Measurements from ENCODE around the gene PLRG1. TPM values are rescaled to one million over a fixed set of nuclear protein-coding genes. Genes with fewer than 3 reads are reported as not detected.
A peak's percentile ranks its signal among the peaks of the same experiment; 100 is the strongest.
"Not testable (repeated sequence)": the region's sequence is repeated elsewhere in the genome, so short reads cannot be mapped to it uniquely, and the experiment has no call there.

PLRG1 gene
- total RNA-seq: 10 to 100 TPM; 61.4 to 62.6 TPM
- polyA plus RNA-seq: 10 to 100 TPM; 47.0 to 59.7 TPM
- long read RNA-seq, donor 1, transcript PLRG1-212 (2 exons, 570 nt): minor isoform, 6 of 32 reads
- long read RNA-seq, donor 1, transcript PLRG1-202 (15 exons, 3,351 nt): major isoform, 13 of 32 reads
- long read RNA-seq, donor 1, partial matches to known transcripts: 11 of 32 reads
- long read RNA-seq, donor 1, other reads (novel, unspliced or antisense): 0 of 32 reads
- long read RNA-seq, donor 2, partial matches to known transcripts: 8 of 14 reads
- long read RNA-seq, donor 2, other reads (novel, unspliced or antisense): 0 of 14 reads
- long read RNA-seq, donor 3, partial matches to known transcripts: 0 of 9 reads
- long read RNA-seq, donor 3, other reads (novel, unspliced or antisense): 0 of 9 reads
- long read RNA-seq, donor 4, partial matches to known transcripts: 0 of 6 reads
- long read RNA-seq, donor 4, other reads (novel, unspliced or antisense): 0 of 6 reads
- long read RNA-seq, donor 5, transcript PLRG1-202 (15 exons, 3,351 nt): major isoform, 17 of 47 reads
- long read RNA-seq, donor 5, partial matches to known transcripts: 27 of 47 reads
- long read RNA-seq, donor 5, other reads (novel, unspliced or antisense): 0 of 47 reads

GRCh38 chr4:154549894-154550790 lies at the start of gene PLRG1:
TSS of gene PLRG1 (minus strand) at chr4:154550400. CDS start at chr4:154550308, 92 bp downstream.
- 1% methylated on average over 51 of the region's 51 CpGs for WGBS, 2 donors
- peak within 1 kb of the TSS; percentile 78 to 83 for H3K27ac ChIP-seq (ENCODE audit: low read depth in 1 of 2, low read length in 1 of 2)
- ATAC-seq (ENCODE audit: insufficient read depth, low FRiP score) (peak; percentile 98), DNase-seq (peak; percentile 98)
- H3K4me3 ChIP-seq: peak within 1 kb of the TSS; percentile 86
- TF ChIP-seq CTCF (IDR thresholded peaks at IDR 0.05; ENCODE audit: control extremely low read depth, extremely low read depth): no peak
- H3K9me3 ChIP-seq (ENCODE audit: control insufficient read depth in 4 of 4, insufficient read depth in 3 of 4, low read length in 3 of 4): no peaks in the 10 kb centered on the region
- peaks cover 0 to 12% (median 6%) of the 10 kb centered on the region in 5 donors for H3K4me1 ChIP-seq (ENCODE audit: control insufficient read depth in 5 of 5, insufficient read depth in 5 of 5, low read length in 5 of 5)
- H3K9ac ChIP-seq (ENCODE audit: insufficient read depth in 1 of 2, low read length in 2 of 2): peak within 1 kb of the TSS; percentile 92 to 96
- H3K27me3 ChIP-seq (ENCODE audit: control insufficient read depth in 3 of 3, insufficient read depth in 3 of 3, low read length in 2 of 3): no peaks in the 10 kb centered on the region
- H3K36me3 ChIP-seq (ENCODE audit: control insufficient read depth in 4 of 4, insufficient read depth in 4 of 4, low read length in 4 of 4): peaks cover 0 to 13% (median 7%) of the 10 kb centered on the region in 4 donors

- ATAC-seq (ENCODE audit: insufficient read depth, low FRiP score) (no peak), DNase-seq (no peak)
- H3K9me3 ChIP-seq (ENCODE audit: control insufficient read depth in 4 of 4, insufficient read depth in 3 of 4, low read length in 3 of 4): no peaks in the 10 kb centered on the region
- no peaks in the 10 kb centered on the region for H3K27me3 ChIP-seq (ENCODE audit: control insufficient read depth in 3 of 3, insufficient read depth in 3 of 3, low read length in 2 of 3)
- no peaks in the 10 kb centered on the region for H3K36me3 ChIP-seq (ENCODE audit: control insufficient read depth in 4 of 4, insufficient read depth in 4 of 4, low read length in 4 of 4)
- WGBS, 2 donors: 80 to 85% methylated on average over 7 of the region's 7 CpGs
- H3K4me1 ChIP-seq (ENCODE audit: control insufficient read depth in 5 of 5, insufficient read depth in 5 of 5, low read length in 5 of 5): peaks cover 0 to 2% (median 0%) of the 10 kb centered on the region in 5 donors
- no peak for TF ChIP-seq CTCF (IDR thresholded peaks at IDR 0.05; ENCODE audit: control extremely low read depth, extremely low read depth)
- H3K9ac ChIP-seq (ENCODE audit: insufficient read depth in 1 of 2, low read length in 2 of 2): no peak overlapping the region
- no peak overlapping the region for H3K4me3 ChIP-seq
- no peak overlapping the region for H3K27ac ChIP-seq (ENCODE audit: low read depth in 1 of 2, low read length in 1 of 2)
Measured at GRCh38 chr4:154597798-154598774, 47.9 kb upstream of the PLRG1 start.

GRCh38 chr4:154597281-154597680 lies 47.1 kb upstream of the PLRG1 start:
- H3K27ac ChIP-seq (ENCODE audit: low read depth in 1 of 2, low read length in 1 of 2); H3K4me3 ChIP-seq; H3K27me3 ChIP-seq (ENCODE audit: control insufficient read depth in 3 of 3, insufficient read depth in 3 of 3, low read length in 2 of 3); ATAC-seq (ENCODE audit: insufficient read depth, low FRiP score); H3K9ac ChIP-seq (ENCODE audit: insufficient read depth in 1 of 2, low read length in 2 of 2); H3K36me3 ChIP-seq (ENCODE audit: control insufficient read depth in 4 of 4, insufficient read depth in 4 of 4, low read length in 4 of 4); H3K9me3 ChIP-seq (ENCODE audit: control insufficient read depth in 4 of 4, insufficient read depth in 3 of 4, low read length in 3 of 4); H3K4me1 ChIP-seq (ENCODE audit: control insufficient read depth in 5 of 5, insufficient read depth in 5 of 5, low read length in 5 of 5); DNase-seq: not testable (repeated sequence)
- WGBS, 2 donors: 94 to 95% methylated on average over 11 of the region's 11 CpGs

Measured in lung (tissue), 16 donors.